Tibial nerve (tissue), 4 donors: ENCODE data around the gene MKI67. TPM values are rescaled to one million over a fixed set of nuclear protein-coding genes. Genes with fewer than 3 reads are reported as not detected.

Source experiments
- DNase-seq, 2 donors: peaks; one replicate each; pipeline ENCODE4 v3.0.0-alpha.2; 2019; ENCODE audit warnings: low spot score in 2 of 2
- H3K27ac ChIP-seq, 4 donors: fragments of 200-600 bp; sonication (generic) in 3 of 4; one replicate each; pipeline ENCODE4 v1.5.1; 2017 to 2019; ENCODE audit warnings: mild to moderate bottlenecking in 1 of 4
- H3K27me3 ChIP-seq, 2 donors: fragments of 200-600 bp; sonication (generic) in 1 of 2; one replicate each; pipeline versions ENCODE4 v1.5.1 to v1.6.0; 2017 to 2019
- H3K36me3 ChIP-seq, 3 donors: fragments of 200-600 bp; sonication (generic); one replicate each; pipeline ENCODE4 v1.5.1; 2018 to 2019
- H3K4me1 ChIP-seq, 4 donors: fragments of 200-600 bp; sonication (generic) in 3 of 4; one replicate each; pipeline ENCODE4 v1.5.1; 2017 to 2019
- H3K4me3 ChIP-seq, 4 donors: fragments of 200-600 bp; sonication (generic) in 3 of 4; one replicate each; pipeline ENCODE4 v1.5.1; 2017 to 2019; ENCODE audit warnings: mild to moderate bottlenecking in 1 of 4, moderate library complexity in 1 of 4
- H3K9me3 ChIP-seq, 4 donors: fragments of 200-600 bp; sonication (generic) in 3 of 4; one replicate each; pipeline ENCODE4 v1.5.1; 2017 to 2019
- EP300 ChIP-seq, 2 donors: sonication (generic); formaldehyde crosslinking; IDR thresholded peaks; one replicate each; pipeline ENCODE4 v1.6.1; 2017; ENCODE audit warnings: antibody characterized with exemption in 2 of 2, mild to moderate bottlenecking in 1 of 2
- POLR2A ChIP-seq, 2 donors: fragments of 450-650 bp; IDR thresholded peaks; one replicate each; pipeline ENCODE4 v1.6.1; 2017; ENCODE audit warnings: antibody characterized with exemption in 2 of 2, mild to moderate bottlenecking in 2 of 2, moderate library complexity in 2 of 2
- WGBS, 2 donors: methylation state at CpG; one replicate each; pipeline ENCODE4 v1.1.5; 2018; 5-methylcytosine and 5-hydroxymethylcytosine counted together
- total RNA-seq, 4 donors: library from RNA; depleted of rRNA; stranded (reverse); fragments of >200 nt; gene quantifications; one replicate each; pipeline ENCODE4 v1.1.0, GENCODE V29; 2016
- TF ChIP-seq, protein P1 (sequence below), 5 experiments: fragments of 200-600 bp in 3 of 5; fragments of 450-650 bp in 2 of 5; sonication (generic) in 3 of 5; IDR thresholded peaks; one replicate each; pipeline ENCODE4 v1.5.1; 2016 to 2019; ENCODE audit warnings: antibody characterized with exemption in 5 of 5, mild to moderate bottlenecking in 3 of 5, moderate library complexity in 2 of 5

MKI67 gene
- total RNA-seq, 4 donors from 2014 or later = under 0.01 to 6.9 (median 3.4) TPM

DNA sequence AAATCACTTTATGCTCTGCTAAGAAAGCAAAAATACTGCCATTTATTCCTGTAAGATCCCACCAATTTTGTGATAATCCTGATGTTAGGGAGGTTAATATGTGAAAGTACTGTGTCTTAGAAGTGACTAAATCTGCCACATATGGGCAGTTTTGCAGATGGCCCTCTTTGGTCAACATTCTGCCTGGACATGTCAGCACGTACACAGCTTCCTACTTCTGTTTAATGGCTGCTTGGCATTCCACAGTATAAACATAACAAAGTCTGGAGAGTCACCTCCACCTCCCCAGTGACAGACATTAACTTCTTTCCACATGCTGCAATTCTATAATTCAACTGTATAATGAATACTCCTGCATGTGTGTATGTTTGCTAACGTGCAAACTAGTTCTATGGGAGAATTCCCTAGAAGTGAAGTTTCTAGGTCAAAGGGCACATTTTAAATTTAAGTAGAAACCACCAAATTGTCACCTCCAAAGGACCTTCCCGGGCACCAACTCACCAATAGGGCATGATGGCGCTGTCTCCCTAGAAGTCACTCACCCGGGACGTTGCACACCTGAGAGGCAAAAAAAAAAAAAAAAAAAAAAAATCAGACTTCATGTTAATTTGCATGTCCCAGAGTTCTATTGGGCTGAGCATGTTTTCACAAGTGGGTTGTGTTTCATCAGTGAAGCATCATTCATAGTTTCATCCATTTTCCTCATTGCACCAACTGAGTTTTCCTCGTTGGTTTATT, 38.9 kb downstream of the MKI67 start:
- peaks cover 0 to 21% (median 0%) of the 10 kb centered on the region in 3 donors for H3K36me3 ChIP-seq
- no peak for DNase-seq
- H3K9me3 ChIP-seq = no peaks in the 10 kb centered on the region
- TF ChIP-seq EP300 (IDR thresholded peaks at IDR 0.05) (no peak), POLR2A (IDR thresholded peaks at IDR 0.05) (no peak)
- TF ChIP-seq, protein P1, sequence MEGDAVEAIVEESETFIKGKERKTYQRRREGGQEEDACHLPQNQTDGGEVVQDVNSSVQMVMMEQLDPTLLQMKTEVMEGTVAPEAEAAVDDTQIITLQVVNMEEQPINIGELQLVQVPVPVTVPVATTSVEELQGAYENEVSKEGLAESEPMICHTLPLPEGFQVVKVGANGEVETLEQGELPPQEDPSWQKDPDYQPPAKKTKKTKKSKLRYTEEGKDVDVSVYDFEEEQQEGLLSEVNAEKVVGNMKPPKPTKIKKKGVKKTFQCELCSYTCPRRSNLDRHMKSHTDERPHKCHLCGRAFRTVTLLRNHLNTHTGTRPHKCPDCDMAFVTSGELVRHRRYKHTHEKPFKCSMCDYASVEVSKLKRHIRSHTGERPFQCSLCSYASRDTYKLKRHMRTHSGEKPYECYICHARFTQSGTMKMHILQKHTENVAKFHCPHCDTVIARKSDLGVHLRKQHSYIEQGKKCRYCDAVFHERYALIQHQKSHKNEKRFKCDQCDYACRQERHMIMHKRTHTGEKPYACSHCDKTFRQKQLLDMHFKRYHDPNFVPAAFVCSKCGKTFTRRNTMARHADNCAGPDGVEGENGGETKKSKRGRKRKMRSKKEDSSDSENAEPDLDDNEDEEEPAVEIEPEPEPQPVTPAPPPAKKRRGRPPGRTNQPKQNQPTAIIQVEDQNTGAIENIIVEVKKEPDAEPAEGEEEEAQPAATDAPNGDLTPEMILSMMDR (IDR thresholded peaks at IDR 0.05) = no peak
- H3K4me1 ChIP-seq = no peaks in the 10 kb centered on the region
- WGBS, 2 donors = 81% methylated on average over 7 of the region's 7 CpGs
- H3K27me3 ChIP-seq = no peaks in the 10 kb centered on the region
- H3K4me3 ChIP-seq = no peak overlapping the region
- H3K27ac ChIP-seq = no peak overlapping the region

DNA sequence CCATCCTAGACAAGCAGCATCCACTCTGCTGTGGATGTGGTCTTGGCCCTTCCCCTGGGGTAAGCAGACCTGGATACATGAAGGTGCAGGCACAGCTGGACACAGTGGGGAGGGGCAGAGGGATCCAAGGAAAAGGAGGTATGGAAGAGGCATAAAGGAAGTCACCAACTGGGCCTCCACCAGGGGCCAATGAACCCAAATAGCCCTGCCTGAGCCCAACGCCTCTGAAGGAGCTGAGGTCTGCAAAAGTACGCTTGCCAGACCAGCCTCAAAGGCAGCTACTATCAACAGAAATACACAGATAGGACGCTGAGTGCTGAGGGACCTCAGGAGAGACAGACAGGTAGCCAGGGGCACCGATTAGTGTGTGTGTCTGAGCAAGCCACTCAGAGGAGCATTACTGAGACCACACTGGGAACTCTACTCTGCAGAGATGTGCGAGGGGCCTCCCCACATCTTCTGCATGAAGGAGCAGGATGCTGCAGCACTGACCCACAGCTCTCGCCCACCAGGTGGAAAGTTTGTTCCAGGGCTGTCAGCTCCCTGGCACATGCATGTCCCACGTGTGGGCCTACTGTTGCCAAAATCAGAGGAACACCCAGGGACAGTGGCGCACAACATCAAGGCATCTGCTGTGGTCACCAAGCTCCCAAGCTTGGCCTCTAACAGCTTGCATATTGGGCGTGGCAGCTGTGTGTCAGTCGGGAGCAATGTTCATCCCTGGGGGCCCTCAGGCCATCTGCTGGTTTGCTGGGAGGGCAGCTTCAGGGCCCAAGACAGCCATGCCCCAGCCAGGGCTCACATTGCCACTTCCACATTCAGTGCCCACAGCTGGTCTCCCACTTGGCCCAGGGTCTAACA, 40.0 kb downstream of the MKI67 start:
- Histone ChIP-seq H3K27me3 (no peaks in the 10 kb centered on the region), H3K36me3 (peaks cover 0 to 22% (median 0%) of the 10 kb centered on the region in 3 donors), H3K27ac (no peak overlapping the region), H3K9me3 (no peaks in the 10 kb centered on the region), H3K4me1 (no peaks in the 10 kb centered on the region), H3K4me3 (no peak overlapping the region)
- TF ChIP-seq, protein P1 (IDR thresholded peaks at IDR 0.05) = no peak
- TF ChIP-seq POLR2A (IDR thresholded peaks at IDR 0.05) (no peak), EP300 (IDR thresholded peaks at IDR 0.05) (no peak)
- 72 to 79% methylated on average over 7 to 10 of the region's 10 CpGs for WGBS, 2 donors
- DNase-seq = no peak

DNA sequence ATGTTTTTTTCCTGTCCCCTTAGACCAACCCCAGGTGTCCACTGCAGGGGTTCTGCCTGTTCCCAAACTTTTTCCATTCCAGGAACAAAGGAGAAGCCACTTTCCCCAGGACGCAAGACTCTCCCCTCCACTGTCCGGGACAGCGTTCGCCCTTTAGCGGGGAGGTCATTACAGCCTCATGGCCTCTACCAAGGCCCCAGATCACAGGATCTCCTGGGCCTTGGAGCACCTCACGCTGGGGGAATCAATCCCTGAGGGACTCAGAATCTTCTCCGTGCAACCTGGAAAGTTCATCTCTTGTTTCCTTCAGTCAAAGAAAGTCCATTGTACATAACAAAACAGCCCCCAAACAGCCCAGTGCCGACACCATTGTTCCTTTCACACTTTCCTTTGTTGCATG, 41.2 kb downstream of the MKI67 start:
- WGBS, 2 donors = 81 to 89% methylated on average over 8 of the region's 8 CpGs
- TF ChIP-seq, protein P1 (IDR thresholded peaks at IDR 0.05) = no peak
- TF ChIP-seq POLR2A (IDR thresholded peaks at IDR 0.05) (no peak), EP300 (IDR thresholded peaks at IDR 0.05) (no peak)

DNA sequence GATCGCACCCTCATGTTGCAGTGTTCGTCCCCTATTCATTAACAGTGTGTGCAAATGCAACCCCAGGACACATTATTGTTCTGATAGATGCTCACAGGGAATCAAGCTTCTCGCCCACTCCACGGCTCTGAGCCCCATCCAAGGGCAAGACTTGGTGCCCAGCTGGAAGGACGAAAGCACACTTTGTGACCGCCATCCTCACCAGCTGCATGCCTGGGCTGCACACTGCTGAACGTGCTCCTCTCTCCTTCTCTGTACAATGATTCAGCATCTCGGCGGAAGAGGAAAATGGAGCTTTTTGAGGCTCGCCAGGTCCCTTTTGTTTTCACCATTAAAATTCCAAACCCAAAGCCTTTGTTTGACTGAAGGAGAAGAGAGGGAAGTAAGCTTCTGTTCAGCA, 41.9 kb downstream of the MKI67 start:
- H3K36me3 ChIP-seq = peaks cover 0 to 40% (median 0%) of the 10 kb centered on the region in 3 donors
- WGBS, 2 donors = 85 to 92% methylated on average over 10 of the region's 10 CpGs
- DNase-seq = no peak

More for the DNA sequence above, 41.2 kb downstream of the MKI67 start:
- DNase-seq = no peak
- Histone ChIP-seq H3K27me3 (no peaks in the 10 kb centered on the region), H3K36me3 (peaks cover 0 to 34% (median 0%) of the 10 kb centered on the region in 3 donors), H3K27ac (no peak overlapping the region), H3K9me3 (no peaks in the 10 kb centered on the region), H3K4me3 (no peak overlapping the region), H3K4me1 (no peaks in the 10 kb centered on the region)

More for the DNA sequence above, 41.9 kb downstream of the MKI67 start:
- no peaks in the 10 kb centered on the region for H3K27me3 ChIP-seq
- TF ChIP-seq POLR2A (IDR thresholded peaks at IDR 0.05) = no peak
- no peak for TF ChIP-seq EP300 (IDR thresholded peaks at IDR 0.05)
- TF ChIP-seq, protein P1 (IDR thresholded peaks at IDR 0.05) = no peak
- no peak overlapping the region for H3K4me3 ChIP-seq
- H3K27ac ChIP-seq = no peak overlapping the region
- H3K4me1 ChIP-seq = no peaks in the 10 kb centered on the region
- H3K9me3 ChIP-seq = no peaks in the 10 kb centered on the region
